Measurements from ENCODE around the gene SPINK1. TPM values are rescaled to one million over a fixed set of nuclear protein-coding genes. Genes with fewer than 3 reads are reported as not detected.

The SPINK1 gene
- total and polyA plus RNA-seq, 9 of the 15 experiments (the other 6 are each of a cell fraction or from before 2014, with no cell fraction given): 0.45 to 2.2 (median 0.65) TPM; not detected in 1

GRCh38 chr5:147863454-147864158, 32.1 kb upstream of the SPINK1 start:
- H3K36me3 ChIP-seq (ENCODE audit: control insufficient read depth, insufficient read depth, low read length): no peaks in the 10 kb centered on the region
- no peaks in the 10 kb centered on the region for H3K9me1 ChIP-seq (ENCODE audit: control insufficient read depth, insufficient read depth, low read length)
- ATAC-seq (no peak), DNase-seq (ENCODE audit: extremely low read depth in 1 of 4, low spot score in 3 of 4) (no peak), FAIRE-seq (no peak)
- no peaks in the 10 kb centered on the region for H3K9me3 ChIP-seq (replicated peaks; ENCODE audit: control insufficient read depth, insufficient read depth, low read depth, low read length)
- H3K27ac ChIP-seq (ENCODE audit: extremely low read depth, low read depth, low read length): no peak overlapping the region
- BruUV-seq (replicated peaks): no TSS peak
- no peak overlapping the region for H3K4me3 ChIP-seq
- intact Hi-C loops (cut with micrococcal nuclease) (no loop called here), in situ Hi-C loops (cut with MboI) (no loop called here)
- H3K4me1 ChIP-seq (replicated peaks in 1 of 2; ENCODE audit: control insufficient read depth in 2 of 2, insufficient read depth in 2 of 2, low read length in 2 of 2): no peaks in the 10 kb centered on the region
- TF ChIP-seq MYBL2 (IDR thresholded peaks at IDR 0.05; ENCODE audit: low read depth) (no peak), MYBL2 (CRISPR knock-in tag; IDR thresholded peaks at IDR 0.05; ENCODE audit: borderline replicate concordance) (no peak), PHB2 (IDR thresholded peaks at IDR 0.05; ENCODE audit: low read depth) (no peak), STAG1 (CRISPR knock-in tag; IDR thresholded peaks at IDR 0.05; ENCODE audit: borderline replicate concordance) (no peak), TSC22D4 (tag; IDR thresholded peaks at IDR 0.05) (no peak), ZBTB9 (CRISPR knock-in tag; IDR thresholded peaks at IDR 0.05) (no peak), ZBTB43 (CRISPR knock-in tag; IDR thresholded peaks at IDR 0.05) (no peak), KAT7 (CRISPR knock-in tag; IDR thresholded peaks at IDR 0.05; ENCODE audit: borderline replicate concordance) (no peak)
- no peak overlapping the region for H3K4me2 ChIP-seq (ENCODE audit: insufficient read depth, low read length)
- H2AFZ ChIP-seq (ENCODE audit: low read depth, low read length): no peak overlapping the region
- H4K20me1 ChIP-seq (replicated peaks; ENCODE audit: control insufficient read depth, insufficient read depth, low read length): no peaks in the 10 kb centered on the region
- ChIA-PET CTCF (ENCODE audit: low intra/inter-chr PET ratio) (no interaction called here), POLR2A (interaction anchor here (0.6 to 0.7 kb wide), 2 partner anchors 8 to 15 kb away, joined by 3 read pairs; no protein-coding TSS in a partner anchor)
- WGBS (ENCODE audit: insufficient coverage, low coverage, missing lambda C conversion rate): 3% methylated on average over 3 of the region's 3 CpGs
- no peak overlapping the region for H3K9ac ChIP-seq (ENCODE audit: insufficient read depth in 1 of 2, low read depth in 2 of 2, low read length in 2 of 2)
- no peaks in the 10 kb centered on the region for H3K27me3 ChIP-seq (ENCODE audit: control insufficient read depth in 2 of 2, insufficient read depth in 2 of 2, low read length in 2 of 2)
- no peaks in the 10 kb centered on the region for H3K79me2 ChIP-seq (ENCODE audit: control insufficient read depth, insufficient read depth, low read length)

Data from K562 (cell line).